Testis (tissue), 3 donors: ENCODE results near the gene GSN. TPM values are rescaled to one million over a fixed set of nuclear protein-coding genes. Genes with fewer than 3 reads are reported as not detected.

Experiments
- DNase-seq: peaks from one replicate; pipeline ENCODE4 v3.0.0-alpha.2; 2019
- H3K27ac ChIP-seq, 2 donors: fragments of 200-600 bp; sonication (generic); one replicate each; pipeline ENCODE4 v1.5.1; 2019
- H3K27me3 ChIP-seq: fragments of 200-600 bp; sonication (generic); one replicate; pipeline ENCODE4 v1.5.1; 2019
- H3K36me3 ChIP-seq: fragments of 200-600 bp; sonication (generic); one replicate; pipeline ENCODE4 v1.5.1; 2017; ENCODE audit warnings: low read depth; ENCODE audit errors: missing control alignments
- H3K4me1 ChIP-seq: fragments of 200-600 bp; sonication (generic); one replicate; pipeline ENCODE4 v1.5.1; 2019
- H3K4me3 ChIP-seq, 2 donors: fragments of 200-600 bp; sonication (generic); one replicate each; pipeline ENCODE4 v1.5.1; 2017 to 2019
- H3K9me3 ChIP-seq: fragments of 200-600 bp; sonication (generic); one replicate; pipeline ENCODE4 v1.5.1; 2017
- POLR2A ChIP-seq: fragments of 450-650 bp; IDR thresholded peaks from one replicate; pipeline ENCODE4 v1.6.1; 2017; ENCODE audit warnings: antibody characterized with exemption, mild to moderate bottlenecking, moderate library complexity
- WGBS, 2 donors: methylation state at CpG; one replicate each; pipeline ENCODE4 v1.1.5; 2018; 5-methylcytosine and 5-hydroxymethylcytosine counted together
- intact Hi-C: fragments of 100-400 bp; cut with DNase I; formaldehyde crosslinking; loops from one replicate; pipeline ENCODE4 v1.15.1; 2023; ENCODE audit warnings: low total_unique reads
- polyA plus RNA-seq: library from polyadenylated mRNA; stranded (reverse); fragments of 350-450 nt; fragmentation: Illumina TruSeq; extraction: RNeasy Lipid Tissue Mini Kit (QIAGEN cat#74804); gene quantifications from one replicate; pipeline ENCODE4 v1.2.3, GENCODE V29; 2014; ENCODE audit warnings: low read depth, low replicate concordance; ENCODE audit not compliant: insufficient read depth
- total RNA-seq, 2 donors: library from RNA; depleted of rRNA; stranded (reverse); fragments of >200 nt; gene quantifications; one replicate each; pipeline ENCODE4 v1.2.3, GENCODE V29; 2016
- TF ChIP-seq, protein P1 (sequence below), 3 experiments: fragments of 450-650 bp in 2 of 3; fragments of 200-600 bp in 1 of 3; sonication (generic) in 1 of 3; IDR thresholded peaks; one replicate each; pipeline ENCODE4 v1.5.1; 2016 to 2019; ENCODE audit warnings: antibody characterized with exemption in 3 of 3, mild to moderate bottlenecking in 2 of 3, moderate library complexity in 1 of 3

GSN gene
- total and polyA plus RNA-seq, 3 donors from 2014 or later = 206 to 392 (median 356) TPM

DNA sequence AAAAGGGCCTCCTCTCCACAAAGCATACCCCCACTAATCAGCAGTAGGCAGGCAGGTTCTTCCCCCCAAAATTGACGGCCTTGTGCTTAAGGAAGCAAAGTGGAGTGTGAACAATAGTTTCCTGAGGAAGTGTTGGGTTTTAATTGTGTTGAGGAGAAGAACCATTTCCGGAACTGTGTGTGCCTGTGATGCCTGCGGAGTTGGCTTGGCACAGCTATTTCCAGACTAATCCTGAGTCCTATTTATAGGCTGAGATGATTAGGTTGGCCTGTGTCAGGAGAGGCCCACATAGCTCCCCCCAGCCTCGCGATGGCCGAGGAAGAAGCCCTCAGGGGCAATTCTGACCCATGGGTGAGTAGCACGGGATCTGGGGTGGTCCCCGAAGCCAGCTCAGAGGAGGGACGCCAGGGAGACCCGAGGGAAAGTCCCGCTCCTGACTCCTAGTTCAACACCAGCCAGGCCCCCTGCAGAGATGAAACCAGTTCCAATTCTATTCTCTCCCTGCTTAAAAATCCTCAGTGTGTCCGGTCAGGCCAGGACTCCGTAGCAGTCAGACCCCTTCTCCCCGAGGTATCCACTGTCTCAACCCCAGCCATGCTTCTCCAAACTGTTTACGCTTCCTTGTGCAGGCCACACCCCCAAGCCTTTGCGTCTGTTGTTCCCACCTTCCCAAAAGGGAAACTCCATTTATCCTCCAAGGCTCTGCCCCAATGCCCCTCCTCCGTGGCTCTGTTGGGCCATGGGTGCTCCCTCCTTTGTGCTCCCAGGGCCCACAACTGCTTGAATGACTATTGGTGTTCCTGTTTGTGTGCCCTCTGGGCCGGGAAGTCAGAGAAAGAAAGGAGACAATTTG is 18.1 kb downstream of the GSN start:
- Histone ChIP-seq H3K36me3 (no peaks in the 10 kb centered on the region), H3K27ac (peak overlapping the region; percentile 91 to 94), H3K4me1 (peaks cover 93% of the 10 kb centered on the region), H3K9me3 (no peaks in the 10 kb centered on the region), H3K27me3 (no peaks in the 10 kb centered on the region), H3K4me3 (no peak overlapping the region)
- intact Hi-C loops = no loop called here
- peak; percentile 78 for DNase-seq
- 26 to 35% methylated on average over 16 to 18 of the region's 18 CpGs for WGBS, 2 donors
- no peak for TF ChIP-seq POLR2A
- TF ChIP-seq, protein P1, sequence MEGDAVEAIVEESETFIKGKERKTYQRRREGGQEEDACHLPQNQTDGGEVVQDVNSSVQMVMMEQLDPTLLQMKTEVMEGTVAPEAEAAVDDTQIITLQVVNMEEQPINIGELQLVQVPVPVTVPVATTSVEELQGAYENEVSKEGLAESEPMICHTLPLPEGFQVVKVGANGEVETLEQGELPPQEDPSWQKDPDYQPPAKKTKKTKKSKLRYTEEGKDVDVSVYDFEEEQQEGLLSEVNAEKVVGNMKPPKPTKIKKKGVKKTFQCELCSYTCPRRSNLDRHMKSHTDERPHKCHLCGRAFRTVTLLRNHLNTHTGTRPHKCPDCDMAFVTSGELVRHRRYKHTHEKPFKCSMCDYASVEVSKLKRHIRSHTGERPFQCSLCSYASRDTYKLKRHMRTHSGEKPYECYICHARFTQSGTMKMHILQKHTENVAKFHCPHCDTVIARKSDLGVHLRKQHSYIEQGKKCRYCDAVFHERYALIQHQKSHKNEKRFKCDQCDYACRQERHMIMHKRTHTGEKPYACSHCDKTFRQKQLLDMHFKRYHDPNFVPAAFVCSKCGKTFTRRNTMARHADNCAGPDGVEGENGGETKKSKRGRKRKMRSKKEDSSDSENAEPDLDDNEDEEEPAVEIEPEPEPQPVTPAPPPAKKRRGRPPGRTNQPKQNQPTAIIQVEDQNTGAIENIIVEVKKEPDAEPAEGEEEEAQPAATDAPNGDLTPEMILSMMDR (IDR thresholded peaks at IDR 0.05) = no peak

DNA sequence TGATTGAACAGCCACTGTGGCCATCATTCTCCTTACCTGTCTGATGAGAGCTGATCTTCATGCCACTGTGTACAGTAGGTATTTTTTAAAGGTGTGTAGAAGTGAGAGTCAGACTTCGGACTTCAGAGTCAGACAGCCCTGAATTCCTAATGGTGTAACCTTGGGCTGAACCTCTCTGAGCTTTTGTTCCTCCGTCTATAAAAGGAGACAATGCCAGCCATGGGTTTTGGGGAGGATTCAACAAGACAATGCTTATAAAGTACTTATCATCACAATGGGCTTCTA is 18.7 kb downstream of the GSN start:
- no peak overlapping the region for H3K4me3 ChIP-seq

DNA sequence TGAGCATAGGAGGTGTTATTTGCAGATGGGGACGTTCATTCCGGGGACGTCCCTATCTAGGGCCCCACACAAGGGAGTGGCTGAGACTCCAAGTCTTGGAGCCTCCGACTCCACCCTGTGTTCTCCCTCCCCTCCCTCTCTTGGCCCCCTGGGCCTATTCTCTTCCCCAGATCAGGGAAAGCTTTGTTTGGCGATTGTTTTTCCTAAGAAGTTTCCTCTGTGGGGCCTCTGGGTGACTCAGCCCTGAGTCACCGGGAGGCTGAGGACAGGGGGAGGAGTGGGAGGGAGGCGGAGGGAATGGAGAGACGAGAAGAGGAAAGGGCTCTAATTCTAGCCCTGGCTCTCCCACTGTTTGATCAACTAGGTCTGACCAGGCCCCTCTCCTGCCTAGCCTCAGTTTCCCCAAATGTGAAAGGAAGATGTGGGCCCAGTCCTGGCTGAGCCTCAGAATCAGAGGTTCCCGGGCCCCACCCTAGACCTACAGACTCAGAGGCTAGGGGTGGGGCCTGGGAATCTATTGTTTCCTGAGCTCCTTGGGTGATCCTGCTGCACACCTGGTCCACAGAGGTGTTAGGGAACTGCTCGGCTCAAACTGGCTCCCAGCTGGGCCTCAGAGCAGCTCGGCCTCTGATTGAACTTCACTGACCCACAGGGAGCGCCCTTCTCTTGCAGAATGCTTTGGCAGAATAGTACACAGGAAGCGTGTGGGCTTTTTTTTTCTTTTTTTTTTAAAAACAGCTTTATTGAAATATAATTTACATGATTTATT is 19.2 kb downstream of the GSN start:
- H3K4me1 ChIP-seq = peaks cover 82% of the 10 kb centered on the region
- intact Hi-C loops = no loop called here
- WGBS, 2 donors = 34 to 40% methylated on average over 13 of the region's 13 CpGs

More for the DNA sequence above, 18.7 kb downstream of the GSN start:
- intact Hi-C loops = no loop called here
- H3K27ac ChIP-seq = peak overlapping the region; percentile 91 to 94
- no peaks in the 10 kb centered on the region for H3K27me3 ChIP-seq
- H3K36me3 ChIP-seq = no peaks in the 10 kb centered on the region
- TF ChIP-seq POLR2A = no peak
- TF ChIP-seq, protein P1 (IDR thresholded peaks at IDR 0.05) = no peak
- 21 to 33% methylated on average over 2 of the region's 2 CpGs for WGBS, 2 donors
- H3K4me1 ChIP-seq = peaks cover 87% of the 10 kb centered on the region
- H3K9me3 ChIP-seq = no peaks in the 10 kb centered on the region
- DNase-seq = no peak

DNA sequence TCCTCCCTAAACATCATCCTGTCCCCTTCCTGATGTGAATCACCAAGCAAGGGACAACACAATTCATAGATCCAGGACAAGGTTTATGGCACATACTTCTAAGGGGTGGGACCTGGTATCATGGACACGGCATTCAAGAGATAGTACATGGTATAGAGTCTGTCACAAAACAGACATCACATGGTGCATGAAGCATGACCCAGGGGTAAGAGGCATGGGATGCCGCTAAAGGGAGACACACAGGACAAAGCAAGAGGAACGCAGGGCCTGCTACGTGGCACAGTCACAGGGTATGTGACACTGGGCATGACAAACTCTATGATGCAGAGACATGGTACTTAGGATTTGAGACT is 20.7 kb downstream of the GSN start:
- peak overlapping the region; percentile 91 to 94 for H3K27ac ChIP-seq
- intact Hi-C loops = no loop called here
- H3K4me3 ChIP-seq = no peak overlapping the region
- WGBS, 2 donors = 43 to 63% methylated on average over 4 of the region's 4 CpGs
- H3K36me3 ChIP-seq = no peaks in the 10 kb centered on the region
- H3K9me3 ChIP-seq = no peaks in the 10 kb centered on the region
- no peaks in the 10 kb centered on the region for H3K27me3 ChIP-seq
- TF ChIP-seq, protein P1 (IDR thresholded peaks at IDR 0.05) = no peak
- TF ChIP-seq POLR2A = no peak
- H3K4me1 ChIP-seq = peaks cover 70% of the 10 kb centered on the region
- DNase-seq = peak; percentile 26

More for the DNA sequence above, 19.2 kb downstream of the GSN start:
- H3K9me3 ChIP-seq = no peaks in the 10 kb centered on the region
- H3K27ac ChIP-seq = peak overlapping the region; percentile 91 to 94
- TF ChIP-seq, protein P1 (IDR thresholded peaks at IDR 0.05) = peak in 2 of 3 experiments; percentile 6 to 11
- TF ChIP-seq POLR2A = no peak
- no peaks in the 10 kb centered on the region for H3K27me3 ChIP-seq
- H3K4me3 ChIP-seq = no peak overlapping the region
- peak; percentile 87 for DNase-seq
- H3K36me3 ChIP-seq = no peaks in the 10 kb centered on the region
